ENCODE measurements around the gene R3HDML. TPM values are rescaled to one million over a fixed set of nuclear protein-coding genes. Genes with fewer than 3 reads are reported as not detected.

The R3HDML gene
- total and polyA plus RNA-seq, 2 of the 13 experiments (the other 11 are each of a cell fraction or from before 2014, with no cell fraction given) = not detected

- TF ChIP-seq ZNF737 (CRISPR knock-in tag; IDR thresholded peaks at IDR 0.05; ENCODE audit: borderline replicate concordance) (no peak), NR3C1 (CRISPR knock-in tag; IDR thresholded peaks at IDR 0.05) (no peak), KAT7 (CRISPR knock-in tag; IDR thresholded peaks at IDR 0.05; ENCODE audit: borderline replicate concordance) (peak; percentile 88), HMG20A (CRISPR knock-in tag; IDR thresholded peaks at IDR 0.05; ENCODE audit: borderline replicate concordance) (peak; percentile 66), ZFAT (CRISPR knock-in tag; conservative IDR thresholded peaks at IDR 0.05) (no peak), HMGA1 (CRISPR knock-in tag; conservative IDR thresholded peaks at IDR 0.05) (no peak), SRF (IDR thresholded peaks at IDR 0.05; ENCODE audit: low read depth, low read length) (no peak), NAIF1 (CRISPR knock-in tag; IDR thresholded peaks at IDR 0.05; ENCODE audit: borderline replicate concordance) (no peak), TMF1 (CRISPR knock-in tag; IDR thresholded peaks at IDR 0.05; ENCODE audit: low read depth) (no peak), ZNF629 (CRISPR knock-in tag; conservative IDR thresholded peaks at IDR 0.05) (peak; percentile 91), ZBTB39 (CRISPR knock-in tag; IDR thresholded peaks at IDR 0.05) (0 out of 2 replicates have a peak, but pooled peaks have one; percentile 23), ARID3A (IDR thresholded peaks at IDR 0.05; ENCODE audit: low read depth, low read length) (peak; percentile 36; the same call in 1 of the 2 replicates), JUND (CRISPR knock-in tag; IDR thresholded peaks at IDR 0.05) (peak; percentile 69; the same call in 1 of the 2 replicates), DZIP1 (CRISPR knock-in tag; IDR thresholded peaks at IDR 0.05) (no peak), ZMAT5 (CRISPR knock-in tag; IDR thresholded peaks at IDR 0.05; ENCODE audit: borderline replicate concordance, low read depth) (no peak), SP5 (CRISPR knock-in tag; IDR thresholded peaks at IDR 0.05; ENCODE audit: borderline replicate concordance, low read depth) (peak; percentile 35; the same call in 1 of the 2 replicates), ZBTB37 (CRISPR knock-in tag; IDR thresholded peaks at IDR 0.05) (peak; percentile 92), TERF1 (CRISPR knock-in tag; IDR thresholded peaks at IDR 0.05) (no peak), ZNF12 (CRISPR knock-in tag; IDR thresholded peaks at IDR 0.05) (peak; percentile 76; the same call in 1 of the 2 replicates), MTA1 (CRISPR knock-in tag; IDR thresholded peaks at IDR 0.05; ENCODE audit: borderline replicate concordance) (no peak; the same call in 1 of the 2 replicates), DNMT3B (CRISPR knock-in tag; conservative IDR thresholded peaks at IDR 0.05) (no peak)
Measured at GRCh38 chr20:44370639-44371218, 33.9 kb downstream of the R3HDML start (continued).

Data from HepG2 (cell line).